Activated T-cell treated with anti-CD3 and anti-CD28 coated beads, Interleukin-2, amount 50 U/mL, for 24 hours (primary cell): ENCODE measurements around the gene SZRD1.
"Not testable (repeated sequence)": the region's sequence is repeated elsewhere in the genome, so short reads cannot be mapped to it uniquely, and the experiment has no call there.

ENCODE experiments used
- DNase-seq: peaks from one replicate; pipeline ENCODE4 v3.0.0-alpha.2; 2020
- H3K27ac Mint-ChIP-seq: 2 replicates; pipeline ENCODE4 v1.8.0; 2020; ENCODE audit warnings: mild to moderate bottlenecking, mixed read lengths
- H3K27me3 Mint-ChIP-seq: 2 replicates; pipeline ENCODE4 v1.8.0; 2020; ENCODE audit warnings: mixed read lengths
- H3K36me3 Mint-ChIP-seq: 2 replicates; pipeline ENCODE4 v1.8.0; 2020; ENCODE audit warnings: low read depth, mixed read lengths
- H3K4me1 Mint-ChIP-seq: 2 replicates; pipeline ENCODE4 v1.8.0; 2020; ENCODE audit warnings: low read depth, mixed read lengths
- H3K4me3 Mint-ChIP-seq: 2 replicates; pipeline ENCODE4 v1.8.0; 2020; ENCODE audit warnings: mild to moderate bottlenecking, moderate library complexity, mixed read lengths
- H3K9me3 Mint-ChIP-seq: 2 replicates; pipeline ENCODE4 v1.8.0; 2020; ENCODE audit warnings: mixed read lengths

The SZRD1 gene

GRCh38 chr1:16351994-16352841 is 14.8 kb upstream of the SZRD1 start, which contains the start of gene FBXO42:
Gene FBXO42 (minus strand): TSS chr1:16352480. CDS start chr1:16315418, 37,062 bp downstream.
- peaks cover 35% of the 10 kb centered on the region for H3K4me1 Mint-ChIP-seq

GRCh38 chr1:16352842-16353535 is 14.1 kb upstream of the SZRD1 start:
- peaks cover 11% of the 10 kb centered on the region for H3K36me3 Mint-ChIP-seq
- H3K4me3 Mint-ChIP-seq = peak overlapping the region; percentile 86
- no peaks in the 10 kb centered on the region for H3K9me3 Mint-ChIP-seq
- DNase-seq = no peak
- H3K4me1 Mint-ChIP-seq = peaks cover 34% of the 10 kb centered on the region
- no peaks in the 10 kb centered on the region for H3K27me3 Mint-ChIP-seq
- H3K27ac Mint-ChIP-seq = peak overlapping the region; percentile 94

More at GRCh38 chr1:16351994-16352841, 14.8 kb upstream of the SZRD1 start, which contains the start of gene FBXO42:
- peak within 1 kb of the TSS; percentile 86 for H3K4me3 Mint-ChIP-seq
- H3K27me3 Mint-ChIP-seq = no peaks in the 10 kb centered on the region
- H3K27ac Mint-ChIP-seq = peak within 1 kb of the TSS; percentile 94
- peaks cover 11% of the 10 kb centered on the region for H3K36me3 Mint-ChIP-seq
- no peaks in the 10 kb centered on the region for H3K9me3 Mint-ChIP-seq
- DNase-seq = peak; percentile 94

- Mint-ChIP-seq H3K36me3 (peaks cover 11% of the 10 kb centered on the region), H3K27ac (no peak overlapping the region), H3K27me3 (no peaks in the 10 kb centered on the region), H3K4me1 (peaks cover 24% of the 10 kb centered on the region), H3K4me3 (no peak overlapping the region), H3K9me3 (no peaks in the 10 kb centered on the region)
- DNase-seq = no peak
Observed at GRCh38 chr1:16354619-16355018, 12.4 kb upstream of the SZRD1 start.

GRCh38 chr1:16356867-16357266 is 10.2 kb upstream of the SZRD1 start:
- Mint-ChIP-seq H3K9me3 (no peaks in the 10 kb centered on the region), H3K4me1 (peaks cover 9% of the 10 kb centered on the region), H3K27me3 (no peaks in the 10 kb centered on the region)

GRCh38 chr1:16365146-16365498 is 1.9 kb upstream of the SZRD1 start:
- not testable (repeated sequence) for H3K4me3 Mint-ChIP-seq, H3K27me3 Mint-ChIP-seq, DNase-seq, H3K27ac Mint-ChIP-seq, H3K9me3 Mint-ChIP-seq
- H3K4me1 Mint-ChIP-seq = peaks cover 28% of the 10 kb centered on the region
- peaks cover 26% of the 10 kb centered on the region for H3K36me3 Mint-ChIP-seq

More at GRCh38 chr1:16356867-16357266, 10.2 kb upstream of the SZRD1 start:
- H3K36me3 Mint-ChIP-seq = peaks cover 1% of the 10 kb centered on the region
- H3K27ac Mint-ChIP-seq = no peak overlapping the region
- no peak for DNase-seq
- H3K4me3 Mint-ChIP-seq = no peak overlapping the region

GRCh38 chr1:16367258-16367967 is 371 bp downstream of the SZRD1 start:
- H3K4me1 Mint-ChIP-seq = peaks cover 46% of the 10 kb centered on the region
- peak overlapping the region; percentile 99 for H3K4me3 Mint-ChIP-seq
- peak; percentile 94 for DNase-seq
- H3K27me3 Mint-ChIP-seq = no peaks in the 10 kb centered on the region
- H3K27ac Mint-ChIP-seq = peak overlapping the region; percentile 100
- peaks cover 40% of the 10 kb centered on the region for H3K36me3 Mint-ChIP-seq
- no peaks in the 10 kb centered on the region for H3K9me3 Mint-ChIP-seq

GRCh38 chr1:16367968-16368890 is 1.2 kb downstream of the SZRD1 start:
- Mint-ChIP-seq H3K36me3 (peaks cover 47% of the 10 kb centered on the region), H3K4me3 (peak overlapping the region; percentile 99), H3K27me3 (no peaks in the 10 kb centered on the region), H3K27ac (peak overlapping the region; percentile 100), H3K9me3 (no peaks in the 10 kb centered on the region), H3K4me1 (peaks cover 49% of the 10 kb centered on the region)
- DNase-seq = peak; percentile 36

GRCh38 chr1:16369821-16370220 is 2.8 kb downstream of the SZRD1 start:
- Mint-ChIP-seq H3K27ac (peak overlapping the region; percentile 100), H3K4me1 (peaks cover 59% of the 10 kb centered on the region), H3K36me3 (peaks cover 57% of the 10 kb centered on the region), H3K27me3 (no peaks in the 10 kb centered on the region), H3K9me3 (no peaks in the 10 kb centered on the region), H3K4me3 (peak overlapping the region; percentile 99)
- no peak for DNase-seq

- Mint-ChIP-seq H3K36me3 (peaks cover 70% of the 10 kb centered on the region), H3K9me3 (no peaks in the 10 kb centered on the region), H3K4me1 (peaks cover 75% of the 10 kb centered on the region), H3K27me3 (no peaks in the 10 kb centered on the region), H3K27ac (peak overlapping the region; percentile 95), H3K4me3 (peak overlapping the region; percentile 69)
- DNase-seq = peak; percentile 38
Observed at GRCh38 chr1:16371725-16372124, 4.7 kb downstream of the SZRD1 start.

- Mint-ChIP-seq H3K27me3 (no peaks in the 10 kb centered on the region), H3K36me3 (peaks cover 72% of the 10 kb centered on the region), H3K9me3 (no peaks in the 10 kb centered on the region), H3K27ac (peak overlapping the region; percentile 95), H3K4me1 (peaks cover 82% of the 10 kb centered on the region), H3K4me3 (peak overlapping the region; percentile 69)
- DNase-seq = no peak
Observed at GRCh38 chr1:16372535-16373285, 5.7 kb downstream of the SZRD1 start.

- Mint-ChIP-seq H3K4me3 (no peak overlapping the region), H3K4me1 (peaks cover 80% of the 10 kb centered on the region), H3K36me3 (peaks cover 67% of the 10 kb centered on the region), H3K27me3 (no peaks in the 10 kb centered on the region), H3K9me3 (no peaks in the 10 kb centered on the region), H3K27ac (peak overlapping the region; percentile 88)
- no peak for DNase-seq
Observed at GRCh38 chr1:16374266-16374665, 7.2 kb downstream of the SZRD1 start.

- peaks cover 78% of the 10 kb centered on the region for H3K4me1 Mint-ChIP-seq
- DNase-seq = no peak
- H3K9me3 Mint-ChIP-seq = no peaks in the 10 kb centered on the region
- peaks cover 69% of the 10 kb centered on the region for H3K36me3 Mint-ChIP-seq
- H3K27ac Mint-ChIP-seq = peak overlapping the region; percentile 80
- no peak overlapping the region for H3K4me3 Mint-ChIP-seq
- no peaks in the 10 kb centered on the region for H3K27me3 Mint-ChIP-seq
Observed at GRCh38 chr1:16375521-16376340, 8.7 kb downstream of the SZRD1 start.
